AG04450 (cell line): Measurements from ENCODE around the gene HM13. TPM values are rescaled to one million over a fixed set of nuclear protein-coding genes. Genes with fewer than 3 reads are reported as not detected.
"Not testable (repeated sequence)": the region's sequence is repeated elsewhere in the genome, so short reads cannot be mapped to it uniquely, and the experiment has no call there.

Experiments
- CTCF ChIA-PET: fragments of 300-600, 350-600 bp; formaldehyde crosslinking; extraction: SDS; loops from one replicate; lab custom pipeline; 2022; ENCODE audit warnings: antibody characterized with exemption, inconsistent platforms; lab: Charles Lee
- POLR2A ChIA-PET: fragments of 350-600 bp; formaldehyde crosslinking; extraction: SDS; loops from one replicate; lab custom pipeline; 2021; ENCODE audit warnings: antibody characterized with exemption, inconsistent platforms; lab: Yijun Ruan, JAX
- DNase-seq: peaks from one replicate; pipeline ENCODE4 v3.0.0-alpha.2; 2011; ENCODE audit warnings: low read depth, low spot score
- H3K27ac ChIP-seq: one replicate; pipeline ENCODE4 v1.5.1; 2012; ENCODE audit warnings: low read depth, low read length, control low read depth
- H3K27me3 ChIP-seq: one replicate; pipeline ENCODE4 v1.6.0; 2012; ENCODE audit warnings: low read length; ENCODE audit not compliant: control insufficient read depth, insufficient read depth
- H3K4me3 ChIP-seq: 2 replicates; pipeline ENCODE4 v1.5.1; 2011; ENCODE audit warnings: mild to moderate bottlenecking, low read depth, low read length, control low read depth
- H3K9me3 ChIP-seq: 2 replicates; pipeline ENCODE4 v1.5.1; 2012; ENCODE audit warnings: low read length; ENCODE audit not compliant: control insufficient read depth, insufficient read depth
- polyA plus RNA-seq: library from polyadenylated mRNA; depleted of rRNA; stranded (reverse); fragments of >200 nt; gene quantifications from 2 replicates; pipeline ENCODE4 v1.2.3, GENCODE V29; 2011
- TF ChIP-seq, protein P1 (sequence below): IDR thresholded peaks from 2 replicates; pipeline ENCODE4 v1.5.1; 2011; ENCODE audit warnings: low read depth, low read length, control low read depth, inconsistent platforms

HM13 gene
- polyA plus RNA-seq, 1 experiment, result 167 TPM

DNA sequence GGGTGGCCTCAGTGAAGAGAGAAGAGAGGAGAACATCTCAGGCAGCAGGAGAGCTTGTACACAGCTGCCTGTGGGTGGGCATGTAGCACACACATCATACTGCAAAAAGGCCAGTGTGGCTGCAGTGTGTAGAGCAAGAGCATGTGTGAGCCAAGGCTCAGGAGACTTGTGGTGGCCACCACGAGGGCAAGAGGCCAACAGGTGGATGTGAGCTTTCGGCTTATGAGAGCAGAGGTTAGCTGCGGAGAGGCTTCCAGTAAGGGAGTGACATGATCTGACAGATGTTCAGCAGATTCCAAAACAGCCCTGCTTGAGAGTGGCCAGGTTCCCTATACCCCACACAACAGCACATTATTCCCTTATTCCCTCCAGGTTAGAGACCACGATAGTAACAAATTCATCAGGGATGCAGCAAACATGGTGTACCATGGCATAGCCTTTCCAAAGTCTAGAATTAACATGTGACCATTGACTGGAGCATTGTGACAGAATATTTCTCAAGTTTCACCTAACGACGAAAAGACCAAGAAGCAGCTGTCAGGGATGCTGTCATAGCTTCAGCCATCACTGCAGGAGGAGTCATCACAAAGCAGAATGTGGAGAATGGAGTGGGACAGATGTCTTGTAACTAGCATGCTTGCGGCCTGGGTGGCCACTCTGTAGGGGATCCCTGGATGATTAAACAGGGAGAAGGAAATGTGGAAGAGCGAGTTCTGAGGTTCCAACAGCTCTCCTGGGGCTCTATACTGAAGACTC is 23.1 kb downstream of the HM13 start:
- POLR2A ChIA-PET, result interaction anchor here (1.1 kb wide), 1 partner anchor 68 kb away, joined by 3 read pairs; the partner anchor contains the start of gene ID1
- TF ChIP-seq, protein P1, sequence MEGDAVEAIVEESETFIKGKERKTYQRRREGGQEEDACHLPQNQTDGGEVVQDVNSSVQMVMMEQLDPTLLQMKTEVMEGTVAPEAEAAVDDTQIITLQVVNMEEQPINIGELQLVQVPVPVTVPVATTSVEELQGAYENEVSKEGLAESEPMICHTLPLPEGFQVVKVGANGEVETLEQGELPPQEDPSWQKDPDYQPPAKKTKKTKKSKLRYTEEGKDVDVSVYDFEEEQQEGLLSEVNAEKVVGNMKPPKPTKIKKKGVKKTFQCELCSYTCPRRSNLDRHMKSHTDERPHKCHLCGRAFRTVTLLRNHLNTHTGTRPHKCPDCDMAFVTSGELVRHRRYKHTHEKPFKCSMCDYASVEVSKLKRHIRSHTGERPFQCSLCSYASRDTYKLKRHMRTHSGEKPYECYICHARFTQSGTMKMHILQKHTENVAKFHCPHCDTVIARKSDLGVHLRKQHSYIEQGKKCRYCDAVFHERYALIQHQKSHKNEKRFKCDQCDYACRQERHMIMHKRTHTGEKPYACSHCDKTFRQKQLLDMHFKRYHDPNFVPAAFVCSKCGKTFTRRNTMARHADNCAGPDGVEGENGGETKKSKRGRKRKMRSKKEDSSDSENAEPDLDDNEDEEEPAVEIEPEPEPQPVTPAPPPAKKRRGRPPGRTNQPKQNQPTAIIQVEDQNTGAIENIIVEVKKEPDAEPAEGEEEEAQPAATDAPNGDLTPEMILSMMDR, result no peak
- H3K27ac ChIP-seq, result no peak overlapping the region
- no peak overlapping the region for H3K4me3 ChIP-seq
- no peak for DNase-seq
- CTCF ChIA-PET, result interaction anchor here (1.1 to 1.5 kb wide), 2 partner anchors 54 to 76 kb away, joined by 4 to 5 read pairs; no protein-coding TSS in a partner anchor
- no peaks in the 10 kb centered on the region for H3K27me3 ChIP-seq
- no peaks in the 10 kb centered on the region for H3K9me3 ChIP-seq

DNA sequence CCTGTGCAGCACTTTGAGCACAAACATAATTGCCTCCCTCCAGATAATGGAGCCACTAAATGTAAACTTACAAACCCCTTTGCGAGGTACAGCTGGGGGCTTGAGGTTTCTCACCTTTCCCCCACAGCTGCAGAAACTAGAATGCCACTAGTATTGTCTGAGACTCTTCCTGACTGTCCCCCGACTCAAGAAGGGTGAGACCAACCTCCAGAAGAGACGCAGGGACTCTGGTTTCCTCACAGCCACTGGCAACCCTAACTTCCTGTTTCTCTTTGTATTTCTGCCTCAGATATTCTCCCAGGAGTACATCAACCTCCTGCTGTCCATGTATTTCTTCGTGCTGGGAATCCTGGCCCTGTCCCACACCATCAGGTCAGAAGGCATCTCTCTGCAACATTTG is 23.6 kb downstream of the HM13 start:
- Histone ChIP-seq H3K27ac (no peak overlapping the region), H3K4me3 (no peak overlapping the region), H3K27me3 (no peaks in the 10 kb centered on the region), H3K9me3 (no peaks in the 10 kb centered on the region)
- DNase-seq, result no peak
- ChIA-PET POLR2A (interaction anchor here (1.1 kb wide), 1 partner anchor 67 kb away, joined by 3 read pairs; the partner anchor contains the start of gene ID1), CTCF (interaction anchor here (1.1 to 1.5 kb wide), 3 partner anchors 25 to 75 kb away, joined by 3 to 5 read pairs (median 4); no protein-coding TSS in a partner anchor)
- TF ChIP-seq, protein P1, result no peak

DNA sequence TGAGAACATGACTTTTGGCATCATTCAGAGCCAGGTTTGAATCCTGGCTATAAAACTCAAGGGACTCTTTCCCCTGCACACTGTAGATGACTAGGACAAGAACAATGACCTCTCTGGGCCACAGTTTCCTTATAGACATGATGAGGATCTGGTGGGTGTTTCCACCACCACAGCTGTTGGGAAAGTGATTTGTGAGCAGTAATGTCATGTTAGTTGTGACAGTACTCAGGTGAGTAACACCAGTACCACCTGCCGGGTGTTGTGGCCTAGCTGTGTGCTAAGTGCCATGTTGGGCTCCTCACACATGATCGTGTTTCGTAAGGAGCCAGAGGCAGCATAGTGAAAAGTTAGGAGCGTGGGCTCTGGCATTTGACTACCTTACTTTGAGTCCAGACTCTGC is 24.1 kb downstream of the HM13 start:
- TF ChIP-seq, protein P1, result no peak
- Histone ChIP-seq H3K9me3 (no peaks in the 10 kb centered on the region), H3K27ac (no peak overlapping the region), H3K27me3 (no peaks in the 10 kb centered on the region), H3K4me3 (no peak overlapping the region)
- DNase-seq, result no peak
- POLR2A ChIA-PET, result interaction anchor here (1.1 kb wide), 1 partner anchor 67 kb away, joined by 3 read pairs; the partner anchor contains the start of gene ID1
- CTCF ChIA-PET, result interaction anchor here (1.1 to 1.5 kb wide), 3 partner anchors 22 to 74 kb away, joined by 3 to 6 read pairs (median 5); no protein-coding TSS in a partner anchor

- not testable (repeated sequence) for H3K27ac ChIP-seq, H3K9me3 ChIP-seq, H3K4me3 ChIP-seq, DNase-seq, H3K27me3 ChIP-seq
- CTCF ChIA-PET, result interaction anchor here (0.6 to 1.5 kb wide), 2 partner anchors 17 to 21 kb away, joined by 4 to 6 read pairs; no protein-coding TSS in a partner anchor
- POLR2A ChIA-PET, result interaction anchor here (0.7 kb wide), 2 partner anchors 57 to 219 kb away, joined by 4 to 5 read pairs; no protein-coding TSS in a partner anchor
Measured at GRCh38 chr20:31539636-31540035, 25.4 kb downstream of the HM13 start.

GRCh38 chr20:31540406-31540805 is 26.2 kb downstream of the HM13 start:
- DNase-seq, result no peak
- TF ChIP-seq, protein P1, result no peak
- Histone ChIP-seq H3K27ac (no peak overlapping the region), H3K9me3 (no peaks in the 10 kb centered on the region), H3K27me3 (no peaks in the 10 kb centered on the region), H3K4me3 (no peak overlapping the region)
- ChIA-PET CTCF (interaction anchor here (1.0 to 9.4 kb wide), 3 partner anchors 18 to 73 kb away, joined by 4 to 95 read pairs (median 7); no protein-coding TSS in a partner anchor), POLR2A (no interaction called here)
